ENCODE results near the gene SRSF6.
"Not testable (repeated sequence)": the region's sequence is repeated elsewhere in the genome, so short reads cannot be mapped to it uniquely, and the experiment has no call there.

SRSF6 gene

GRCh38 chr20:43490038-43490437, 32.3 kb downstream of the SRSF6 start:
- Histone ChIP-seq H3K4me3 (ENCODE audit: low read depth, low read length) (no peak overlapping the region), H3K27me3 (ENCODE audit: insufficient read depth, low read length) (peaks cover 3% of the 10 kb centered on the region; the same call in 1 of the 2 replicates), H3K79me2 (ENCODE audit: control insufficient read depth, insufficient read depth, low read length, unreplicated experiment) (no peaks in the 10 kb centered on the region)

DNA sequence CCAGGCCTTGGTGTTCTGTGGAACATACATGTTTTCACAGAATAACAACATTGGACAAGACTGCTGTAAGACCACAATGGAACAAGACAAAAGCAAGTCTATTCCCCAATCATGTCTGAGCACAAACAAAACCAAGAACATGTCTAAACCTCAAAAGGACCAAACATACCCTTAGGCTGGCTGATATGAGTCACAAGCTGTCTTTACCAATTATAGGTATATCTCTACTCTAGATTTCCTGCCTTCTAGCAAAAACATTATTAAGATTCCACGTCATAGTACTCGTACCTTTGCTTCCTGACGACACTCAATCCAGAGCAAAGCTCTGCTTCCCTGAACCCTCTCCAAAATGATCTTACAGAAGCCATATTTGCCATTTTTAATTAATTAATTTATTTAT, 34.4 kb downstream of the SRSF6 start:
- peaks cover 3% of the 10 kb centered on the region; the same call in 1 of the 2 replicates for H3K27me3 ChIP-seq (ENCODE audit: insufficient read depth, low read length)
- H3K27ac ChIP-seq (ENCODE audit: low read depth, low read length), result no peak overlapping the region
- H2AFZ ChIP-seq (ENCODE audit: low read length, unreplicated experiment), result no peak overlapping the region
- no peaks in the 10 kb centered on the region for H3K36me3 ChIP-seq (ENCODE audit: insufficient read depth, low read length)
- H3K4me1 ChIP-seq (ENCODE audit: control insufficient read depth, insufficient read depth, low read length, unreplicated experiment), result no peaks in the 10 kb centered on the region
- H3K79me2 ChIP-seq (ENCODE audit: control insufficient read depth, insufficient read depth, low read length, unreplicated experiment), result no peaks in the 10 kb centered on the region
- no peak overlapping the region for H3K4me3 ChIP-seq (ENCODE audit: low read depth, low read length)

More at GRCh38 chr20:43490038-43490437, 32.3 kb downstream of the SRSF6 start:
- no peak overlapping the region for H2AFZ ChIP-seq (ENCODE audit: low read length, unreplicated experiment)
- H3K36me3 ChIP-seq (ENCODE audit: insufficient read depth, low read length), result no peaks in the 10 kb centered on the region
- H3K27ac ChIP-seq (ENCODE audit: low read depth, low read length), result no peak overlapping the region
- no peaks in the 10 kb centered on the region for H3K4me1 ChIP-seq (ENCODE audit: control insufficient read depth, insufficient read depth, low read length, unreplicated experiment)

GRCh38 chr20:43495388-43495787, 37.7 kb downstream of the SRSF6 start:
- H3K27ac ChIP-seq (ENCODE audit: low read depth, low read length), result no peak overlapping the region
- H3K79me2 ChIP-seq (ENCODE audit: control insufficient read depth, insufficient read depth, low read length, unreplicated experiment), result no peaks in the 10 kb centered on the region
- H2AFZ ChIP-seq (ENCODE audit: low read length, unreplicated experiment), result no peak overlapping the region
- no peak overlapping the region for H3K4me3 ChIP-seq (ENCODE audit: low read depth, low read length)
- H3K27me3 ChIP-seq (ENCODE audit: insufficient read depth, low read length), result no peaks in the 10 kb centered on the region; the same call in 1 of the 2 replicates
- no peaks in the 10 kb centered on the region for H3K4me1 ChIP-seq (ENCODE audit: control insufficient read depth, insufficient read depth, low read length, unreplicated experiment)
- H3K36me3 ChIP-seq (ENCODE audit: insufficient read depth, low read length), result no peaks in the 10 kb centered on the region

- not testable (repeated sequence) for H3K27ac ChIP-seq (ENCODE audit: low read depth, low read length); H2AFZ ChIP-seq (ENCODE audit: low read length, unreplicated experiment); H3K4me1 ChIP-seq (ENCODE audit: control insufficient read depth, insufficient read depth, low read length, unreplicated experiment); H3K4me3 ChIP-seq (ENCODE audit: low read depth, low read length); H3K36me3 ChIP-seq (ENCODE audit: insufficient read depth, low read length); H3K79me2 ChIP-seq (ENCODE audit: control insufficient read depth, insufficient read depth, low read length, unreplicated experiment)
- peaks cover 37% of the 10 kb centered on the region for H3K27me3 ChIP-seq (ENCODE audit: insufficient read depth, low read length)
These were observed 44.3 kb downstream of the SRSF6 start for GRCh38 chr20:43502021-43502420.

DNA sequence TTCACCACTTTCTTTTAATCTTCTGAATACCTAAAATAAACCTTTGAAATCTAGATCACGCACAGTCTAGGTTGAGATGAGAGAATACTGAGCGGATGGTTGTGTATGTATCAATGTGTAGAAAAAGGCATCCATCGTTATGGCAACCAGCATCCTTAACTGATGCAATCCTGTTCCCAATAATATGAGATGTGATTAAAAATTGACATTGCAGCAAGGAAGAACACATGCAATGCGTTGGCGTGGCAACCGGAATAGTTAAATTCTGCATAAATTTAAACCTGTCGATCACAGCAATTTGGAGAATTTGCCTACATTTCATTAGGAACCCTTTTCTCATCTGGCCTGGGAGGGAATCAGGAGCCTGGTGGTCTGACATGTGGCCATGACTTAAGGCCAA, 48.5 kb downstream of the SRSF6 start:
- Histone ChIP-seq H3K79me2 (ENCODE audit: control insufficient read depth, insufficient read depth, low read length, unreplicated experiment) (no peaks in the 10 kb centered on the region), H3K36me3 (ENCODE audit: insufficient read depth, low read length) (no peaks in the 10 kb centered on the region), H3K27ac (ENCODE audit: low read depth, low read length) (no peak overlapping the region), H2AFZ (ENCODE audit: low read length, unreplicated experiment) (no peak overlapping the region), H3K27me3 (ENCODE audit: insufficient read depth, low read length) (peaks cover 40% of the 10 kb centered on the region), H3K4me1 (ENCODE audit: control insufficient read depth, insufficient read depth, low read length, unreplicated experiment) (no peaks in the 10 kb centered on the region), H3K4me3 (ENCODE audit: low read depth, low read length) (no peak overlapping the region)

GRCh38 chr20:43507150-43508080, 49.7 kb downstream of the SRSF6 start, which contains the start of gene L3MBTL1:
L3MBTL1 (plus strand) TSS chr20:43507697; CDS start chr20:43513504, 5,807 bp downstream.
- H3K27ac ChIP-seq (ENCODE audit: low read depth, low read length), result no peak within 1 kb of the TSS
- H2AFZ ChIP-seq (ENCODE audit: low read length, unreplicated experiment), result peak within 1 kb of the TSS; percentile 63

DNA sequence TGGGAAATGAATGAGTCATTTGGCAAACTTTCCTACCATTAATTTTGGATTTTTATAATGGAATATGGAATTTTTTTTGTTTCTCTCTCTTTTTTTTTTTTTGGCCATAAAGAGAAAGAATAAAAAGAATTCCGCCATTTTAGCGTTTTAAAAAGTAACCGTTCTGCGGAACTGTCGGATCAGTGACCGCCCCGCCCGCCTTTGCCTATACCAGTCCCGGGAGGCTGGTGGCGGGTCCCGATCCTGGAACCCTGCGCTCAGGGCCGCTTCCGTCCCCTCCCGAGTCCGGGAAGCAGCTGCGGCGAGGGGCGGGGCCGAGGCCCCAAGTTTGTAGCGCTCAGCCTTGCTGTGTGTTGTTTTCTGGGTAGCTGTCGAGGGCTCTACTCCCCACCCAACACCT, 50.4 kb downstream of the SRSF6 start:
- Histone ChIP-seq H3K4me1 (ENCODE audit: control insufficient read depth, insufficient read depth, low read length, unreplicated experiment) (no peaks in the 10 kb centered on the region), H3K27me3 (ENCODE audit: insufficient read depth, low read length) (peaks cover 29% of the 10 kb centered on the region), H2AFZ (ENCODE audit: low read length, unreplicated experiment) (peak overlapping the region; percentile 63), H3K4me3 (ENCODE audit: low read depth, low read length) (peak overlapping the region; percentile 82), H3K79me2 (ENCODE audit: control insufficient read depth, insufficient read depth, low read length, unreplicated experiment) (no peaks in the 10 kb centered on the region), H3K36me3 (ENCODE audit: insufficient read depth, low read length) (no peaks in the 10 kb centered on the region), H3K27ac (ENCODE audit: low read depth, low read length) (no peak overlapping the region)

More at GRCh38 chr20:43507150-43508080, 49.7 kb downstream of the SRSF6 start, which contains the start of gene L3MBTL1:
- Histone ChIP-seq H3K36me3 (ENCODE audit: insufficient read depth, low read length) (no peaks in the 10 kb centered on the region), H3K27me3 (ENCODE audit: insufficient read depth, low read length) (peaks cover 36% of the 10 kb centered on the region), H3K79me2 (ENCODE audit: control insufficient read depth, insufficient read depth, low read length, unreplicated experiment) (no peaks in the 10 kb centered on the region), H3K4me3 (ENCODE audit: low read depth, low read length) (peak within 1 kb of the TSS; percentile 82), H3K4me1 (ENCODE audit: control insufficient read depth, insufficient read depth, low read length, unreplicated experiment) (no peaks in the 10 kb centered on the region)

DNA sequence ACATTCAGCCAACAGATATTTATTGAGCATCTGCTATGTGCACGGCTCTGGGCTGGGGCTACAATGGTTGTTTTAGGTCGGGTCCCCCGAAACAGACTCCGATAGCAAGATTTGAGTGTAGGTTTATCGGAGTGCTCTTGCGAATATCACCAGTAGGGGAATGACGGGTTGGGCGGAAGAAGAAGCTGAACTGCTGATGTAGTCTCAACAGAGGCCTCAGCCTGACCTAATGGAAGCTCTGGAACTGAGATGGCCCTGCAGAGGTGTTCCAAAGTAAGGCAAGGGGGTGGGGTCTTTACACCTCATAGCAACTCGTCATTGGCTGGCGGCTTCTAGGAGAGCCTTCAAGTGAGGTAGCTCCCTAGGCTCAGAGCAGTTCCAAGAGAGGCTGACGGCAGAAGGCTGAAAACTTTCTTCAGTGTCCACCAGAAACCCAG, 50.9 kb downstream of the SRSF6 start:
- Histone ChIP-seq H3K27ac (ENCODE audit: low read depth, low read length) (no peak overlapping the region), H3K79me2 (ENCODE audit: control insufficient read depth, insufficient read depth, low read length, unreplicated experiment) (no peaks in the 10 kb centered on the region), H2AFZ (ENCODE audit: low read length, unreplicated experiment) (no peak overlapping the region), H3K27me3 (ENCODE audit: insufficient read depth, low read length) (peaks cover 26% of the 10 kb centered on the region), H3K36me3 (ENCODE audit: insufficient read depth, low read length) (no peaks in the 10 kb centered on the region), H3K4me1 (ENCODE audit: control insufficient read depth, insufficient read depth, low read length, unreplicated experiment) (no peaks in the 10 kb centered on the region), H3K4me3 (ENCODE audit: low read depth, low read length) (peak overlapping the region; percentile 82; the same call in 1 of the 2 replicates)

- Histone ChIP-seq H3K27me3 (ENCODE audit: insufficient read depth, low read length) (peaks cover 5% of the 10 kb centered on the region), H2AFZ (ENCODE audit: low read length, unreplicated experiment) (no peak overlapping the region), H3K36me3 (ENCODE audit: insufficient read depth, low read length) (no peaks in the 10 kb centered on the region), H3K27ac (ENCODE audit: low read depth, low read length) (no peak overlapping the region), H3K79me2 (ENCODE audit: control insufficient read depth, insufficient read depth, low read length, unreplicated experiment) (no peaks in the 10 kb centered on the region), H3K4me1 (ENCODE audit: control insufficient read depth, insufficient read depth, low read length, unreplicated experiment) (no peaks in the 10 kb centered on the region), H3K4me3 (ENCODE audit: low read depth, low read length) (no peak overlapping the region)
These were observed 54.2 kb downstream of the SRSF6 start for GRCh38 chr20:43511879-43512278.

- Histone ChIP-seq H3K4me3 (ENCODE audit: low read depth, low read length) (peak overlapping the region; percentile 80), H3K27me3 (ENCODE audit: insufficient read depth, low read length) (no peaks in the 10 kb centered on the region), H3K79me2 (ENCODE audit: control insufficient read depth, insufficient read depth, low read length, unreplicated experiment) (no peaks in the 10 kb centered on the region), H3K4me1 (ENCODE audit: control insufficient read depth, insufficient read depth, low read length, unreplicated experiment) (no peaks in the 10 kb centered on the region), H3K36me3 (ENCODE audit: insufficient read depth, low read length) (no peaks in the 10 kb centered on the region), H2AFZ (ENCODE audit: low read length, unreplicated experiment) (no peak overlapping the region), H3K27ac (ENCODE audit: low read depth, low read length) (no peak overlapping the region)
These were observed 55.8 kb downstream of the SRSF6 start for GRCh38 chr20:43513372-43513930.

All from ACC112 (cell line).